ENCODE data around the gene DPEP1.

DNA sequence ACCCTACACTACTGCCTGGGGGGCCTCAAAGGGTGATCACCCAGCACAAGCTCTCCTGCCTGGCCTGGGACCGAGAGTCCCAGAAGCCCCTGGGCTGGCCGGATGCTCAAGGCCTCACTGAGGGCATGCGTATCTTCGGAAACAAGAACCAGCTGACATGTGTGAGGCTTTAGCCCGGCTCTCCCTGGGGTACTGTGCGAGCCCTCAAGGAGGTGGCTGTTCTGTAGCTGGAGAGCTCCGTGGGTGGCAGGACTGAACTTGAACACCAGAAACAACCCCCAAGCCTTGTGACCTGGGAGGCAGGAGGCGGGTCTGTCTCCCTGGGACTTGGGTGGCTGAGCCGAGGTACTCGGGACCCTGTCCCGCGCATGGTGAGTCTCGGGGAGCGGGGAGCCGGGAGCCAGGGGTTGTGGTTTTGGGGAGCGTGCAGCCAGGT, 7.0 kb downstream of the DPEP1 start:
- TF ChIP-seq, protein P1, sequence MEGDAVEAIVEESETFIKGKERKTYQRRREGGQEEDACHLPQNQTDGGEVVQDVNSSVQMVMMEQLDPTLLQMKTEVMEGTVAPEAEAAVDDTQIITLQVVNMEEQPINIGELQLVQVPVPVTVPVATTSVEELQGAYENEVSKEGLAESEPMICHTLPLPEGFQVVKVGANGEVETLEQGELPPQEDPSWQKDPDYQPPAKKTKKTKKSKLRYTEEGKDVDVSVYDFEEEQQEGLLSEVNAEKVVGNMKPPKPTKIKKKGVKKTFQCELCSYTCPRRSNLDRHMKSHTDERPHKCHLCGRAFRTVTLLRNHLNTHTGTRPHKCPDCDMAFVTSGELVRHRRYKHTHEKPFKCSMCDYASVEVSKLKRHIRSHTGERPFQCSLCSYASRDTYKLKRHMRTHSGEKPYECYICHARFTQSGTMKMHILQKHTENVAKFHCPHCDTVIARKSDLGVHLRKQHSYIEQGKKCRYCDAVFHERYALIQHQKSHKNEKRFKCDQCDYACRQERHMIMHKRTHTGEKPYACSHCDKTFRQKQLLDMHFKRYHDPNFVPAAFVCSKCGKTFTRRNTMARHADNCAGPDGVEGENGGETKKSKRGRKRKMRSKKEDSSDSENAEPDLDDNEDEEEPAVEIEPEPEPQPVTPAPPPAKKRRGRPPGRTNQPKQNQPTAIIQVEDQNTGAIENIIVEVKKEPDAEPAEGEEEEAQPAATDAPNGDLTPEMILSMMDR (conservative IDR thresholded peaks at IDR 0.05; ENCODE audit: low read length) = no peak
- no peak for TF ChIP-seq EZH2phosphoT487 (IDR thresholded peaks at IDR 0.05; ENCODE audit: borderline replicate concordance)
